Measurements from ENCODE around the gene PPP1R14C.

GRCh38 chr6:150169181-150169580, 26.3 kb downstream of the PPP1R14C start:
- no peak for TF ChIP-seq POLR2A (IDR thresholded peaks at IDR 0.05)
- TF ChIP-seq EP300 (IDR thresholded peaks at IDR 0.05), result no peak
- TF ChIP-seq CTCF (IDR thresholded peaks at IDR 0.05), result no peak
- no peak for TF ChIP-seq POLR2AphosphoS5 (IDR thresholded peaks at IDR 0.05)
